NT2/D1 (cell line): ENCODE results near the gene ZNF319.

ENCODE experiments used
- DNase-seq: peaks from one replicate; pipeline ENCODE4 v3.0.0-alpha.2; 2011; ENCODE audit warnings: low read depth, low spot score
- H3K27me3 ChIP-seq: 2 replicates; pipeline ENCODE4 v1.6.0; 2011; ENCODE audit warnings: mild to moderate bottlenecking; ENCODE audit not compliant: insufficient read length, insufficient read depth
- H3K36me3 ChIP-seq: 2 replicates; pipeline ENCODE4 v1.6.1; 2011; ENCODE audit warnings: mild to moderate bottlenecking, low read length, mixed read lengths; ENCODE audit not compliant: insufficient read depth, insufficient read length
- H3K4me1 ChIP-seq: 2 replicates; pipeline ENCODE4 v1.5.1; 2011; ENCODE audit not compliant: insufficient read depth, insufficient read length
- H3K4me3 ChIP-seq: 2 replicates; pipeline ENCODE4 v1.5.1; 2011; ENCODE audit warnings: low read depth; ENCODE audit not compliant: insufficient read length
- H3K9ac ChIP-seq: 2 replicates; pipeline ENCODE4 v1.6.0; 2011; ENCODE audit warnings: low read depth; ENCODE audit not compliant: insufficient read length
- H3K9me3 ChIP-seq: 2 replicates; pipeline ENCODE4 v1.5.1; 2011; ENCODE audit warnings: mild to moderate bottlenecking, low read length; ENCODE audit not compliant: insufficient read depth
- SUZ12 ChIP-seq: IDR thresholded peaks from 2 replicates; pipeline ENCODE4 v1.6.1; 2011; ENCODE audit not compliant: insufficient read length, insufficient read depth; ENCODE audit errors: extremely low read depth
- YY1 ChIP-seq: IDR thresholded peaks from 2 replicates; pipeline ENCODE4 v1.6.1; 2011; ENCODE audit not compliant: insufficient read length, insufficient read depth
- ZNF274 ChIP-seq: IDR thresholded peaks from 2 replicates; pipeline ENCODE4 v1.6.1; 2011; ENCODE audit warnings: mild to moderate bottlenecking, low read depth, low read length

ZNF319 gene

DNA sequence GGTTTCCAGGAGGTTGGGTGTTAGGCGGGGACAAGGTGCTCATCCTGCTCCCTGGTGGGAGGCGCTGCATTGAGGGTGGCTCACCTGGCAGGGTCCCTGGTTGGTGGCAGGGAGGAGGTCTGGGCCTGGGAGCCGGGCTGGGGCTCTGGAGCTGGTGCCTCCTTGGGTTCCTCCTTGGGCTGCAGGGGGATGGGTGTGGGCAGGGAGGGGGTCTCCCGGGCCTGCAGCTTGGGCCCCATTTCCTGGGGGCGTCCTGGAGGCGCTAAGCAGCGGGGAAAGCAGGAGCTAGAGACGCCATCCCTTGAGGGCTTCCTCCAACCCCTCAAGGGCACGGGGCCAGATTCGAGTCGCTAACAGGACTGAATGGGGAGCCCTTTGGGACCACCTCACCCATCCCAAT, 40.7 kb downstream of the ZNF319 start:
- DNase-seq: no peak
- TF ChIP-seq ZNF274: no peak
- TF ChIP-seq YY1: no peak
- TF ChIP-seq SUZ12: no peak
- Histone ChIP-seq H3K27me3 (no peaks in the 10 kb centered on the region), H3K9ac (no peak overlapping the region), H3K36me3 (no peaks in the 10 kb centered on the region), H3K4me3 (no peak overlapping the region), H3K9me3 (no peaks in the 10 kb centered on the region), H3K4me1 (peaks cover 23% of the 10 kb centered on the region)

GRCh38 chr16:57959121-57959520, 41.4 kb downstream of the ZNF319 start:
- H3K36me3 ChIP-seq: no peaks in the 10 kb centered on the region
- no peak for DNase-seq

GRCh38 chr16:57958544-57958943, 41.9 kb downstream of the ZNF319 start:
- Histone ChIP-seq H3K9ac (no peak overlapping the region), H3K36me3 (no peaks in the 10 kb centered on the region), H3K4me1 (peaks cover 23% of the 10 kb centered on the region), H3K27me3 (no peaks in the 10 kb centered on the region), H3K4me3 (no peak overlapping the region), H3K9me3 (no peaks in the 10 kb centered on the region)
- TF ChIP-seq SUZ12 (no peak), YY1 (no peak), ZNF274 (no peak)
- no peak for DNase-seq

More at GRCh38 chr16:57959121-57959520, 41.4 kb downstream of the ZNF319 start:
- Histone ChIP-seq H3K9ac (no peak overlapping the region), H3K9me3 (no peaks in the 10 kb centered on the region), H3K4me3 (no peak overlapping the region), H3K4me1 (peaks cover 23% of the 10 kb centered on the region), H3K27me3 (no peaks in the 10 kb centered on the region)
- TF ChIP-seq ZNF274 (no peak), SUZ12 (no peak), YY1 (no peak)

- TF ChIP-seq YY1 (no peak), ZNF274 (no peak), SUZ12 (no peak)
- DNase-seq: no peak
- H3K36me3 ChIP-seq: no peaks in the 10 kb centered on the region
- H3K4me1 ChIP-seq: peaks cover 23% of the 10 kb centered on the region
- H3K4me3 ChIP-seq: no peak overlapping the region
- H3K9ac ChIP-seq: no peak overlapping the region
- no peaks in the 10 kb centered on the region for H3K27me3 ChIP-seq
- H3K9me3 ChIP-seq: no peaks in the 10 kb centered on the region
Observed at GRCh38 chr16:57957673-57958392, 42.6 kb downstream of the ZNF319 start.

- Histone ChIP-seq H3K9me3 (no peaks in the 10 kb centered on the region), H3K9ac (no peak overlapping the region), H3K4me1 (peaks cover 24% of the 10 kb centered on the region), H3K36me3 (no peaks in the 10 kb centered on the region), H3K27me3 (no peaks in the 10 kb centered on the region), H3K4me3 (no peak overlapping the region)
- no peak for DNase-seq
- TF ChIP-seq ZNF274 (no peak), SUZ12 (no peak), YY1 (no peak)
Observed at GRCh38 chr16:57956924-57957672, 43.4 kb downstream of the ZNF319 start.

GRCh38 chr16:57956270-57956808, 44.1 kb downstream of the ZNF319 start:
- Histone ChIP-seq H3K9me3 (no peaks in the 10 kb centered on the region), H3K9ac (no peak overlapping the region), H3K36me3 (no peaks in the 10 kb centered on the region), H3K4me3 (no peak overlapping the region), H3K27me3 (no peaks in the 10 kb centered on the region), H3K4me1 (peaks cover 28% of the 10 kb centered on the region)
- DNase-seq: no peak
- no peak for TF ChIP-seq YY1
- TF ChIP-seq SUZ12: no peak
- TF ChIP-seq ZNF274: no peak
